K562 (cell line): ENCODE data around the gene ALG12.

Source experiments
- CCNT2 ChIP-seq: IDR thresholded peaks from 2 replicates; pipeline ENCODE4 v1.6.1; 2011; ENCODE audit warnings: borderline replicate concordance, low read depth, mild to moderate bottlenecking, moderate library complexity, mixed read lengths, low read length; ENCODE audit not compliant: insufficient read length; ENCODE audit errors: extremely low read depth
- CREB1 ChIP-seq, 2 experiments: sonication (generic) in 1 of 2; formaldehyde crosslinking in 1 of 2; IDR thresholded peaks; 2 replicates each; pipeline versions ENCODE4 v1.6.1 to v1.8.0; 2012 to 2022; ENCODE audit warnings: inconsistent platforms in 1 of 2, mild to moderate bottlenecking in 1 of 2, missing genetic modification reagents in 1 of 2, moderate library complexity in 1 of 2
- EGR1 ChIP-seq: fragments of 450-650 bp; conservative IDR thresholded peaks from 2 replicates; pipeline ENCODE4 v1.6.1; 2017; ENCODE audit warnings: mild to moderate bottlenecking
- JUND ChIP-seq, 2 experiments: IDR thresholded peaks; 2 replicates in 1 of 2; 3 replicates in 1 of 2; pipeline ENCODE4 v1.6.1; 2011; ENCODE audit warnings: borderline replicate concordance in 2 of 2, low read depth in 2 of 2, low read length in 2 of 2, improper control_type of control experiment in 1 of 2, missing biosample characterization in 1 of 2, missing genetic modification characterization in 1 of 2, missing genetic modification reagents in 1 of 2
- RBFOX2 ChIP-seq: fragments of 200-400 bp; formaldehyde crosslinking; IDR thresholded peaks from 2 replicates; pipeline ENCODE4 v1.6.1; 2017; ENCODE audit warnings: low read depth, mild to moderate bottlenecking, low read length, moderate library complexity
- TARDBP ChIP-seq: fragments of 450-650 bp; IDR thresholded peaks from 2 replicates; pipeline ENCODE4 v1.6.1; 2016
- ZNF146 ChIP-seq: IDR thresholded peaks from one replicate; pipeline ENCODE4 v1.6.1; 2018; ENCODE audit warnings: missing compliant biosample characterization; ENCODE audit not compliant: unreplicated experiment
- ZNF668 ChIP-seq: fragments of 250-450 bp; sonication (Bioruptor Pico); IDR thresholded peaks from 2 replicates; pipeline ENCODE4 v1.8.0; 2022; ENCODE audit warnings: mild to moderate bottlenecking, inconsistent platforms
- ZNF75A ChIP-seq: fragments of 450-650 bp; formaldehyde crosslinking; IDR thresholded peaks from 2 replicates; pipeline ENCODE4 v1.4.0; 2020; ENCODE audit warnings: mild to moderate bottlenecking
- TF ChIP-seq, protein P1 (sequence below), 3 experiments: IDR thresholded peaks in 2 of 3; conservative IDR thresholded peaks in 1 of 3; 2 replicates each; pipeline ENCODE4 v1.5.1; 2011 to 2012; ENCODE audit warnings: low read length in 3 of 3, mild to moderate bottlenecking in 3 of 3, control low read depth in 2 of 3, improper control_type of control experiment in 1 of 3, inconsistent platforms in 1 of 3, low read depth in 1 of 3, mixed read lengths in 1 of 3, moderate library complexity in 1 of 3; ENCODE audit not compliant: insufficient read depth in 2 of 3
- TF ChIP-seq, protein P2 (sequence below): fragments of 250-450 bp; sonication (Bioruptor Pico); IDR thresholded peaks from 2 replicates; pipeline ENCODE4 v1.5.1; 2021; ENCODE audit warnings: mild to moderate bottlenecking

DNA sequence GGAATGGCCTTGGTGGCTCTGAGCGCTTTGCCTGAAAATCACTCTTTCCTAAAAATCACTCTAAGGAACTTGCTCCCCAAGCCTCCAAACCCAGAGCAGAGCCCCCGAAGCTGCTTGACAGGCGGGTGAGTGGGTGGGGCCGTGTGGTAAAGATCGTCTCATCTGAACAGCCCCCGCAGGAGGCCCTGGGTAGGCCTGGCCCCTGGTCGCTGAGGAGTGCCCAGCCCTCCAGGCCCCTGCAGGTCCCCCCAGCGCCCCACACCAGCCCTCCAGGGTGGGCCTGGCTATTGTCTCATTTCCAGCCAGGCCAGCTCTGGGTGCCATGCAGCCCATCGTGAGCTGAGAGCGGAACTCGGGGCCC lies 25.1 kb upstream of the ALG12 start:
- TF ChIP-seq TARDBP (no peak), ZNF668 (no peak), CCNT2 (no peak), EGR1 (no peak), CREB1 (IDR thresholded peaks at IDR 0.05) (no peak), CREB1 (CRISPR knock-in tag; IDR thresholded peaks at IDR 0.05) (no peak), ZNF75A (CRISPR knock-in tag) (no peak), JUND (IDR thresholded peaks at IDR 0.05; ENCODE audit: borderline replicate concordance, low read depth, low read length) (no peak), JUND (tag; IDR thresholded peaks at IDR 0.05; ENCODE audit: borderline replicate concordance, low read depth, low read length) (no peak), ZNF146 (CRISPR knock-in tag) (no peak), RBFOX2 (no peak)
- TF ChIP-seq, protein P1, sequence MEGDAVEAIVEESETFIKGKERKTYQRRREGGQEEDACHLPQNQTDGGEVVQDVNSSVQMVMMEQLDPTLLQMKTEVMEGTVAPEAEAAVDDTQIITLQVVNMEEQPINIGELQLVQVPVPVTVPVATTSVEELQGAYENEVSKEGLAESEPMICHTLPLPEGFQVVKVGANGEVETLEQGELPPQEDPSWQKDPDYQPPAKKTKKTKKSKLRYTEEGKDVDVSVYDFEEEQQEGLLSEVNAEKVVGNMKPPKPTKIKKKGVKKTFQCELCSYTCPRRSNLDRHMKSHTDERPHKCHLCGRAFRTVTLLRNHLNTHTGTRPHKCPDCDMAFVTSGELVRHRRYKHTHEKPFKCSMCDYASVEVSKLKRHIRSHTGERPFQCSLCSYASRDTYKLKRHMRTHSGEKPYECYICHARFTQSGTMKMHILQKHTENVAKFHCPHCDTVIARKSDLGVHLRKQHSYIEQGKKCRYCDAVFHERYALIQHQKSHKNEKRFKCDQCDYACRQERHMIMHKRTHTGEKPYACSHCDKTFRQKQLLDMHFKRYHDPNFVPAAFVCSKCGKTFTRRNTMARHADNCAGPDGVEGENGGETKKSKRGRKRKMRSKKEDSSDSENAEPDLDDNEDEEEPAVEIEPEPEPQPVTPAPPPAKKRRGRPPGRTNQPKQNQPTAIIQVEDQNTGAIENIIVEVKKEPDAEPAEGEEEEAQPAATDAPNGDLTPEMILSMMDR (IDR thresholded peaks at IDR 0.05 in 2 of 3, conservative IDR thresholded peaks at IDR 0.05 in 1 of 3; ENCODE audit: insufficient read depth in 2 of 3, low read depth in 1 of 3, low read length in 3 of 3): no peak
- TF ChIP-seq, protein P2, sequence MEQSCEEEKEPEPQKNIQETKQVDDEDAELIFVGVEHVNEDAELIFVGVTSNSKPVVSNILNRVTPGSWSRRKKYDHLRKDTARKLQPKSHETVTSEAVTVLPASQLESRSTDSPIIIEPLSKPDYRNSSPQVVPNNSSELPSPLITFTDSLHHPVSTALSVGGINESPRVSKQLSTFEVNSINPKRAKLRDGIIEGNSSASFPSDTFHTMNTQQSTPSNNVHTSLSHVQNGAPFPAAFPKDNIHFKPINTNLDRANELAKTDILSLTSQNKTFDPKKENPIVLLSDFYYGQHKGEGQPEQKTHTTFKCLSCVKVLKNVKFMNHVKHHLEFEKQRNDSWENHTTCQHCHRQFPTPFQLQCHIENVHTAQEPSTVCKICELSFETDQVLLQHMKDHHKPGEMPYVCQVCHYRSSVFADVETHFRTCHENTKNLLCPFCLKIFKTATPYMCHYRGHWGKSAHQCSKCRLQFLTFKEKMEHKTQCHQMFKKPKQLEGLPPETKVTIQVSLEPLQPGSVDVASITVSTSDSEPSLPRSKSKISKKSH (CRISPR knock-in tag): no peak
